Esophagus mucosa (tissue), 1 donor: ENCODE data around the gene CCDC187. TPM values are rescaled to one million over a fixed set of nuclear protein-coding genes. Genes with fewer than 3 reads are reported as not detected.

Source experiments
- ATAC-seq: fragments of 200-7000 bp; cut with Tn5 transposase; one replicate; pipeline ENCODE4 v1.9.1; 2020
- total RNA-seq: library from RNA; stranded (reverse); gene quantifications from one replicate; pipeline ENCODE4 v1.2.4, GENCODE V29; 2023
- donor health status: DM: yes; HTN: yes; CAD: no.

Gene CCDC187
- total RNA-seq, 1 donor from 2014 or later, result not detected

DNA sequence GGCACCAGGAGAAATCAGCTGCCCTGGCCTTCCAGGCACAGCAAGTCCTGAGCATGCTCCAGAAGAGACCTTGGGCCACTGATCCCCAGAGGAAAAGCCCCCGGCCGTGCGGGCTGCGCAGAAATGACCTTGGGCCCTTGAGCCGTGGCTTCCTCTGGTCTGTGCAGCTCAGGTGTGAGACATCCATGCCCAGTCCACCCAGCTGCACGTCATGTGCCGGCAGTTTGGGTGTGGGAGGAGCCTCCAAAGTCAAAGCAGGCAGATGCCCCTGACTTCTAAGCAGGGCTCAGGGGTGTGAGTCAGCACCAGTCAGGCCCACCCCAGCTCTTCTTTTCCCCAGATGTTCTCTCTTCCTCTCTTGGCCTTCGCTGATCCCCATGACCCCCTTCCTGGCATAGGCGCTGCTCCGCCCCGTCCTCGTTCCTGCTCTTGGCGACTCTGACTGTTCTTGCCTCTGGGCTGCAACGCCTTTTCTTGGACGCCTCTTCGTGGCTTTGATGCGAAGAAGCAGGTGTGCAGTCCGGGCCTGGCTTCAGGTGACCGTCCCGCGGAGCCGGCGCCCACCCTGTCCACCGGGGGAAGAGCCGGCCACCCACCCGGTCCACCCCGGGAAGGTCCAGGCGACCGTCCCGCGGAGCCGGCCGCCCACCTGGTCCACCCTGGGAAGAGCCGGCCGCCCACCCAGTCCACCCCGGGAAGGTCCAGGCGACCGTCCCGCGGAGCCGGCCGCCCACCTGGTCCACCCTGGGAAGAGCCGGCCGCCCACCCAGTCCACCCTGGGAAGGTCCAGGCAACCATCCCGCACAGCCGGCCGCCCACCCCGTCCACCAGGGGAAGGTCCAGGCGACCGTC, 52.4 kb downstream of the CCDC187 start:
- ATAC-seq, result no peak

DNA sequence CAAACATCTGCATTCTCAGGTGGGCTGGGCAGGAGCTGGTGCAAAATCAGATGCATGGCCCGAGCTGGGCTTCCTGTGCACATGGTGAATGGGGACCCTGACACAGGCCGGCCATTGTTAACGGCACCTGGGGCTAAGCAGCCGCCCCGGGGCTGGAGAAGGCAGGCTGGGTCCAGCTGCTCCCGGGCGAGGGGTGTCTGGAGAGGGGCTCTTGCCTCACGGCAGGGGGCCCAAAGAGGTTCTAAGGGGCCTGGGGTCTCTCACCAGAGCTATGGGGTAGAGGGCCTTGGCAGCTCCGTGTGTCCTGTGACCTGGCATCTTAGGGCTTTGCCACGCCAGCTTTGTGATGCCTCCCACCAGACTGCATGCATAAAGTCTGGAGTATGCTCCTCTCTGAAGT, 53.2 kb downstream of the CCDC187 start:
- ATAC-seq, result no peak

DNA sequence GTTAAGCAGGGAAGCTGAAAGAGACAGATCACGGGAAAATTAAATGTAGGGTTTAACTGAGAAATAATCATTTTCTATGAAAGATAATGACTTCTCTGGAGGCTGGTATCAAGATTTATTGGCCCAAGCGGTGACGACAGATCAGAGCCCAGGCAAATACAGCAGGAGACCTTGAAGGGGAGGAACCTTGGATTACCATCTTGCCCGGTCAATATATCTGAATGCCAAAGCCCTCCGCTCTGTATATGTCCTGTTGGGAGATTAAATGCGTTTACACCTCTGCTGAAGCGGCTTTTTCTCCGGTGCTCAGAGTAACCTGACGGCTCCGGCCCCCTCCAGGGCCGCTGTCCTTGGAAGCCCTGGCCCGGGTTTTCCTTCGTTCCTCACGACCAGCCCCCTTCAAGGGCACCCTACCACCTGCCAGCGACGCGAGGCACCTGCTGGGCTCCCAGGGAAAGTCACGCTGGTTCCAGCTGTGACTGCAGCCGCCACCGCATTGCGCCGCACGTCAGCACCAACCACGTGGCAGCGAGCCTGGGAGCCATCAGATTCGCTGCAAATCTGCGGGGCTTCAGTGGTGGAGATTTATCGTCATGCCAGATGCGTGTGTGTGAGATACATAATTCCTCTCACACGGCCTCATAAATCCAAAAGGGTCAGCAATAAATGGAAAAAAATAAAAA, 53.9 kb downstream of the CCDC187 start:
- ATAC-seq, result no peak

DNA sequence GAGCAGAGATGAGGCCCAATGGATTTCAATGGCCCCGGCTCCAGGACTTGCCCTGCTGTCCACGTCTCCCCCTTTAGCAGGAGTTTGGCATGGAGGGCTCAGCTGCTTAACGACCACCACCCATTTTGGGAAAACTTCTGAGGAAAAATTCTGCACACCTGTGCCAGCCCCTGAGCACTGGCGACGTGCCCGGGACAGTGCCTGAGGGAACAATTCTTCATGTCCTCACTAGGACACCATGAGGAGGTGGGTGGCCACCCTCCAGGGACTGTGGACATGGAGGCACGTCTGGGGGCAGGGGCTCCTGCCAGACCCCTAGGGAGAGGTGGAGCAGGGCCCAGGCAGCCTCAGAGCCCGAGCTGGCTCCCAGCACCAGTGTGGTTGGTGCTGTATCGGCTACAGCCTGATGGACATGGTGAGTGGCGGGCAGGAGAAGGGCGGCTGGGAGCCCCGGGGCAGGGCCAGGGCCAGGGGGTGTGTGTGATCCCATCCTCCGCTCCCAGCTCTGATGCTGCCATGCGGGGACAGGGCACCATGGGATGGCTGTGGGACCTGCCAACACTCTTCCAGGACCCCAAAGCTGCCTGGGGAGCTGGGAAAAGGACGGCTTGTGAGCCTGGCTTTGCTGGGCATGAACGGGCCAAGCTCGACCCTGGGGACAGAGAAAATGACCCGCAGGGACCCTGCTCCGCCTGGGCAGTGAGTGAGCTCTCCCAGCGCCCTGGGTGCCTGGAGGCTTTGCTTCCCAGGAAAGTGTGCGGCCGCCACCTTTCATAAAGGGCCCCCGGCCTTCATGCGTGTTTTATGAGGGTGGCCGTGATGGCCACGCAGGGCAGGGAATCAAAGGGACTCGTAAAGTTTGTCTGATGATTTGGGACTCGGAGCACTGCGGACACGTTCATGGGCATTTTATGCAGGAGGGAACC, 54.7 kb downstream of the CCDC187 start:
- no peak for ATAC-seq

DNA sequence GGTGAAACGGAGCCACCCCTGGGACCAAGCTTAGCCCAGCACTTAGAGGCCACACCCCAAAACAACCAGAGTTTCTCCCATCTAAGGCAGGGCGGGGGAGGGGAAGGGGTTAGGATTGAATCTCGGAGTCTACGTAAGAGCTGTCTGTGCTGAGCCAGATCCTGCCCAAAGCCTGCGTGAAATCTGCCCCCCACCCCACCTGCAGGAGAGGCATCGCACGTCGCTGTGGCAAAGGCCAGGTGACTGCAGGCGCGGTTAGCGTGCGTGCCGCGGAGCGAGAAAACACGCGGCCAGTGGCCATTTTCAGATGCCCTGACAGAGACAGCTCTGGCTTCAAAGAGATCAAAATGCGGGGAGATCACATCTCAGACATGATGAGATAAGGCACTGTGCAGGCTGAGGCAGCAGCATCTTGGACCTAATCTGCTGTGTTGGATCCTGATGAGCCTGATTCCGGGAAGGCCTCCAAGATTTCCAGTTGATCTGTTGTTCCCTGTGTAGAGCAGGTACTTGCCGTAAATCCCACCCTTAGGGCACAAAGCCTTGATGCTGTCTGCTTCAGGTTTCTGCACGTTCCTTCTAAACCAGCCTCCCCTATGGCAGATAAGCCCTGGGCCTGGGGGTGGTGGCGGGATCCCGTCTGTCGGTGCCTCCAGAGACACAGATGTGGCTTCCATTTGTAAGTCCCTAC, 55.8 kb downstream of the CCDC187 start:
- no peak for ATAC-seq

DNA sequence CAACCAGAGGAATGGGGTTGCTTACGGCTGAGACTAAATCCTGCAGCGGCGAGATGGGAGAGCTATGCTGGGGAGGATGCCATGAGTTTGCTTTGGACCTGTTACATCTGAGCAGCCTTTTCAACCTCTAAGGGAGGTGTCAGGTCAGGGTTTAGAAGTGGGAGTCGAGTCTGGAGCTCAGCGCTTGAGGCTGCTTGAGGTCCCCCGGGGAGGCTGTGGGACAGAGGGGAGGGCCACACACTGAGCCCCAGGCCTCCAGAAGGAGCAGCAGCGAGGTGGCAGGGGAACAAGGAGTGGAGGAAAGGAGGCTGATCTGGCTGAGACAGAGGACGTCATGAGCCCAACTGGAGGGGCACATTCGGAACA, 56.4 kb downstream of the CCDC187 start:
- no peak for ATAC-seq

DNA sequence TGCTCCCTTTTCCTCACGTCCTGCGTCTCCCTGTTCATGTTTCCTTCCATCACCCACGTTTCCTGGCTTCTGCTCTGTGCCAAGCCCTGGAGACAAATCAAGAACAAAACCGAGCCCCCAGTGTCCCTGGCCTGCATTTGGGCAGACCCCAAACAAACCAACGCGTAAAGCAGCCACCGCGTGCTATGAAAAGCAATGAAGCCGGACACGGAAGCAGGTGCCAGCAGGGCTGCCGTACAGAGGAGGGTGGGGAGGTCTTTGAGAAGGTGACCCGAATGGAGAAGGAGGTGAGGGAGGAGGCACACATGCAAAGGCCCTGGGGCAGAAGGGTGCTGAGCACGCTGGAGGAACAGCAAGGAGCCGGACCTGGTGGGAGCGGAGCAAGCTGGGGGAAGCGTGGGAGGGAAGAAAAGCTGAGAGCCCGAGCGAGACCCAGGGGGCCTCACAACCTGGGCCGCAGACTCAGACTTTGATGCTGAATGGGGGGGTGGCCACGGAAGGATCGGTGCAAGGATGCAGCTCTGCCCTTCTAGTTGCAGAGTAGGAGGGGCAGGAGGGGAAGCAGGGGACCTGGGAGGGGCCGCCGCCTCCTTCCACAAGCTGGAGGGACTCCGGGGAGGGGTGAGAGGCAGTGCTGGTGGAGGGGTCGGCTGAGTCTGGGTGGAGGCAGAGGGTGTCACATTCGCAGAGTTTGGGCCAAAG, 56.9 kb downstream of the CCDC187 start:
- no peak for ATAC-seq

DNA sequence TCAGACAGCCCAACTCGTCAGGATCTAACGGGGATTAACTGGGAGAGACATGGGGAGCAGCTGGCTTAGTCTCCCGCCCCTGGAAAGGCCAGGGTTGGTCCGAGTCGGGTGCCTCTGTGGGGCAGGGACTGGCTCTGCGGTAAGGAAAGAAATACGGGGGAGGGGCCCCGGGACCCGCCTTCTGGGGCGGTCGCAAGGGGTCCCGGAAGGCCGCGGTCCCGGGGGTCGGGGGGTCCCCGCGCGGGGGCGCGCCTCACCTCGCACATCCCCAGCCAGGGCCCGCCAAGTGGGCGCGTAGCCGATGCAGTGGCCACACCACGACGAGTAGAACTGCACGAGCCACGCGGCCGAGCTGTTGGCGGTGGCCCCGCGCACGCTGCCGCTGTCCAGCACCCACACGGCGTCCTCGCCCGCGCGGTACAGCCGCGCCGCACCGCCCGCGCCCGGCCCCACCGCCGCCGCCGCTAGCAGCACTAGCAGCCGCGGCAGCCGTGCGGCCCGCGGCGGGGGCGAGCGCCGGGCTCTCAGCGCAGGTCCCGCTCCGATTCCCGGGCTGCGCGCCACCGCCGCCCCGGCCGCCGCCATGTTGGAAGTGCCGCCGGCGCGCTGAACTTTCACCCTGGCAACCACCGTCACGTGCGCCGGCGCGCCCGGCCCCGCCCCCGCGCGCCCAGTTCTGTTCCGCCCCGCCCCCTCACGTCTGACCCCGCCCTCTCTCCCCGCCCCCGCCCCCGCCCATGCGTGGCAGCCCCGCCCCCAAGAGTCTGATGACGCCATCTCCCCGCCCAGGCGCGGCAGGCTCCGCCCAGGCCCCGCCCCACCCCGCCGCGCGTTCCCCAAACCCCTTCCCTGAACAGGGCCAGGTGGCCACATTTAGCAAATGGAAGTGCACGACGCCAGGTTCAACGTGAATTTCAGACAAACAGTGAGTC, 58.4 kb downstream of the CCDC187 start, which contains the start of gene QSOX2:
QSOX2 (minus strand) TSS at position 594 of the 932 bp plus-strand sequence; CDS start at position 585, 9 bp downstream.
- ATAC-seq, result peak; percentile 85

DNA sequence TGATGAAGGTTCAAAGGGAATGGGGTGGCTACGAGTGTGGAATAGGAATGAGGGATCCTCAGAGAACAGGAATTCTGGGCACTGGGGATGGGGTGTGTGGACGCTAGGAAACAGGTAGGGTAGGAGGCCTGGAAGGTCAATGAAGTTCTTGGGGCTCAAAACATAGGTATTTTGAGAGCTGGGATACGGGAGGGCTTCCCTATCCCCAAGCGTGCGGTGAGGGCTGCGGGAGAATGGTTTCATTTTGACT, 59.0 kb downstream of the CCDC187 start:
- ATAC-seq, result no peak

DNA sequence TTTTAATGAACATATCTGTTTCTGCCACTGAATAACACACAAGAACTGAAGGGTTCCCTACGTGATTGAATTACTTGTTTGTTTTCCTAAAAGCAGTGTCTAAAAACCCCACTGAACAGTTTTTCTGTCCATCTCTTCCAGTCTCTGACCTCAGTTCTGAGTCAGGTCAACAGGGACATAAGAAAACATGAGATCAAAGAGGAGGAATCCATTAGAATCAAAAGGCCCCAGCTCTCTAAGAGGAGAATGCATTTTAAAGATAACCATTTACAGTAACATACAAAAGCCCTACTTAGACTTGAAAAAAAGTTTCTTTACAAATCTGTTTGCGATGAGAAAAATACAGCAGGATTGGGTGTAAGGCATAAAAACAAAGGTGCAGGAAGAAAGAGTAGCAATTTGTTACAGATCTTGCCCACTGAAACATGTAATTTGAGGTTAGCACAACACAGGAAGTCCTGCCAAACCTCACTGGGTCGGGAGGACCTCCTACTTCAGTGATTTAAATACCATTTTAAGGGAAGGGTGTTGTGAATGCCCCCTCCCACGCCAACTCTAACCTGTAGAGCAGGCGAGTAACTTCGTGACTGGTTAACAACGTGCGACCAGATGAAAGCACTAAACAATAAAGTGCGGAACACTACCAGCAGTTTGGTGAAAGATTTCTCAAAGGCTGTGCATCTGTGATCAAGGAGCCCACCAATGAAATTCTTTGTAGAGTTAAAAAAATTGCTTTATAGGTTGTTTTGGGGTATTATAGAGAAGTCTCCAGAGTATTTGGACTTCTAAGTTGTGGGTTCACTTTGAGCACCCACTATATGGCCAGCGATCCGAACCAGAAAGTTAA, 59.5 kb downstream of the CCDC187 start:
- ATAC-seq, result no peak

DNA sequence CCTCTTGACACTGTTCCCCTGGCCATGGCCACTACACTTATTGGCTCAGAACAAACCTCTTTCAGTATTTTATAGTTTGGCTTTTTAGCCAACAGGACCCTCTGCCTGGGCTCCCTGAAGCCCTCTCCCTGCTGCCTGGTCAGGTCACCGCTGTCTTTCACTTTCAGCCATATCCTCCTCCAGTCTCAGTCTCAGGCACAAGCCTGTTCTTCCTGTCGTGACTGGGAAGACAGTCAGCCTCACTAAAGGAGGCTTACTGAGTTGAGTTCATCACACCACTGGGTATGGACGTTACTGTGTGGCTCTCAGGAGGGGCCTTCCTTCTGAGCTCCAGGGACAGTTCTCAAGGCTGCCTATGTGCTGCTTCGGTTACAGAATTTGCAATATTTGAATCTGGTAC, 60.3 kb downstream of the CCDC187 start:
- no peak for ATAC-seq

DNA sequence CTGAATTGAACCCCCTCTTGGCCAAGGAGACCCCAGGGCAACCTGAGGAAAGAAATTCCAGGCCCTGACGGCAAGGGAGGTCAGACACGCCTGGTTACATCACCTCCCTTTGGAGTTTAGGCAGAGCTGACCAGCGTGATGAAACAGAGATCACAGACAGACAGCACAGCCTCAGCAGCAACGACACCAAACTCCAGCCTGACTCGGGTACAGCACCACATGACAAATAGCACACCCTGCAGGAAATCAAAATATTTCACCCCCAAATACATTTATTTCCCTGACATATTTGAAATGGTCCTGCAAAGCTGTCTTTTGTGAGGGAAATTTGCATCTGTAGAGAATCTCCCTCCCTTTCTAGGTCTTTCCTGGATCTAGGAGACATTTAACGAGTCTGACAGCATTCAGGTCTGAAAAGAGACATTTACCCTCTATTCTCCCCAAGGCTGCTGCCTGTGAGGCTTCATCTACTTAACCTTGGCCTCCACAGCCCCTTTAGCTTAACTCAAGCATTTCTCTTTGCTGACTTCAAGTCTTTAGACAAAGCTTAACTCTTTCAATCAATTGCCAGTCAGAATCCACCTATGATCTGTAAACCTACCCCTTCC, 60.9 kb downstream of the CCDC187 start:
- ATAC-seq, result no peak

DNA sequence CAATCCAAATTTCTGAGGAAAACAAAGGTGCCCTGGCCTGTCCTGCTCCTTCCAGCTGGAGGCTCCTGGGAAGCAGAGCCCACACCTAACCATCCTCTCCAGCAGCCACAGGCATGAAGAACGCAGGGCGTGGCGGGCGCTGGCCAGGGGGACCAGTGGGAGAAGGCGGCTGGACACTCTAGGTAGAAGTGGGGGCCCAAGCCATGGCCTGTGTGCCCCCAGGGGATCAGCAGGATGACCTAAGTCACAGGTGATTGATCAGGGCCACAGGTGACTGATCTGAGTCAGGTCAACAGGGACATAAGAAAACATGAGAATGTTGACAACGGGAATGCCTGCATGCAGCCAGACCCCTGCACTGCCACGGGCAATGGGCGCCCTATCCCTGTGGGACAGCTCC, 61.6 kb downstream of the CCDC187 start:
- no peak for ATAC-seq

DNA sequence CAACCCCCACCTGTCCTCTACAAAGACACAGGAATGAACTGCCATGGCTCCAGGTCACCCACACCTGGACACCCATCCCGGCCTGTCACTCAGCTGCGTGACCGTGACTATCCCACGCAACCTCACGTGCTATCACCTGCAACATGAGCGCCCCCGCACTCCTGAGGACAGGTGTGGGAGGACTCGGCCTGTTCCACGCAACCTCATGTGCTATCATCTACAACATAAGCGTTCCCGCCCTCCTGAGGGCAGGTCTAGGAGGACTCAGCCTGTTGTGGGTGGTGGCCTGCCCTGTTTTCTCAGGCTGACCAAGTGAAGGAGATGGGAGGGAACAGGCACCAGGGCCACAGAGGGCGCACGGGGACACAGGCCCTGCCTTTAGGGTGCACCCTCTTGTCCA, 62.4 kb downstream of the CCDC187 start:
- ATAC-seq, result no peak

DNA sequence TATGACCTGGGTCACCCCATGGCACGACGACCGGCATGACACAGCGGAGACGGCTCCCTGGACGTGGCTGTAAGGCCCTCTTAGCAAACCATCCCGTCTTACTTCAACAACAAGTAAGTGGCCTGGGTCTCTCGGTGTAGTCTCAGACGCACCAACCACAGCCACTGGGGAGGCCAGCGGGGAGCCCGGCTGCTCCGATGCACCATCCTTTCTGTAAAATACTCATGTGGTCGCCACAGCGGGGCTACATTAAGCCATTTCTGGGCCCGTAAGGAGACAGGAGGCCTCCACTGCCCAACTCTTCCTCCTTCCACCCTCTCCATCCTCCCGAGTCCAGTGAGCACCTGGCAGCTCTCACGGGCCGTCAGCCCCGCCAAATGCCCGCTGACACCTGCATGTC, 63.0 kb downstream of the CCDC187 start:
- no peak for ATAC-seq

DNA sequence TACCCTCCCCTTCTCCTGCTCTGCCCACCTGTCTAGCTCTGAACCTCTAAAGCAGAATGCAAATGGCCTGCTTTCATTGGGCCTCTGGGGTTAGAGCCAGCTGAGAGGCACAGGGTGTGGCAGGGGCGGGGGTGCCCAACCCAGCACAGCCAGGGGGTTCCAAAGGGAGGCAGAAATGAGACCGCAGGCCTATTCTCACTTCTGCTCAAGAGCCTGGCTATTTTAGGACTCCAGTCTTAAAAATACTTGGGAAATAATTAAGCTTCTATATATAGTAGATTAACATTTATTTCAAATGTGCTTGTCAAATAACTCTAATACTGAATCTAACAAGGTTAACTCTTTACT, 63.9 kb downstream of the CCDC187 start:
- ATAC-seq, result peak; percentile 37

DNA sequence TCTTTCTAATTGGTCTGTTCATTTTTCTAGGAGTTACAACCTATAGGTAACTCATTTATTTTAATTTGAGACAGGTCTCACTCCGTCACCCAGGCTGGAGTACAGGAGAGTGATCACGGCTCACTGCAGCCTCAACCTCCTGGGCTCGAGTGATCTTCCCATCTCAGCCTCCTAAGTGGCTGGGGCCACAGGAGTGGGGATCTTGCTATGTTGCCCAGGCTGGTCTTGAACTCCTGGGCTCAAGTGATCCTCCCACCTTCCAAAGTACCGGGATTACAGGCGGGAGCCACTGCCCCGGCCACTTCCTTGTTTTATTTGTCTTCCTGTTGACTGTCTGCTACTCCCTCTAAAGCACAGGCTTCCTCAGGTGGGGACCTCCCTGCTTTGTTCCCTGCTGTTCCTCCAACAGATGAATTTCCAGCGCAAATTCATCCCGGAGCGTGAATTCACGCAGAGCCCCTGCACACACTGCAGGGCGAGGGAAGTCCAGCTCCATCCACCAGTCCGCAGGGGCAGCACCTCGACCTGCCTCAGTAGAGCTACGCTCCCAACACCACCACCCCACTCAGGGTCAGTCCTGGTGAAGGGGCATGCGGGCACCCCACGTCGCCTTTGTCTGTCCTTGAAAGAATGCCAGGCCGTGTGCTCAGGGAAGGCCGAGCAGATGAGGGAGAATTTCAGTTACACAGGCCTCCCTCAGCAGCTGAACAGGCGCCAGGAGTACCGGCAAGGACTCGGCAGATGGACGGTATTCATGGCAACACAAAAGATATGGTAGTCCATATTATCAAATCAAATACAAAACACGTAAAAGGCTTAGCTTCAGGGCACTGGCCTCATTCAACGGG, 64.5 kb downstream of the CCDC187 start:
- no peak for ATAC-seq

DNA sequence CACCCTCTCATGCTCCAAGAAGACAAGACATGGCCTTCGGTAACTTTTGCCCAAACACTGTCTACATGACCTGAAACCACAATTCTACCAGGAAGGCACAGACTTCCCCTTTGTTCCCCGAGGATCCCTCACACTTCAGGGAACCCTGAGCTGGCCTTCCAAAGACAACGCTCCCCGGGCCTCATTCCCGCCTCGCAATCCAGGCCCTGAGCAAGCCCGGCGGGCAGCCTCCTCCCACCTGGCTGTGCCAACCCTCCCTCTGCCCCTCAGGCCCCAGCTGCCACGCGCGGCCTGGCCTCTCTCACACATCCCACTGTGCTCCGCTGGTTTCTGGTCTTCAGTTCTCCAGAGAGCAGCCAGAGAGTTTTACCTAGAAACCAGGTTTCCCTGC, 65.6 kb downstream of the CCDC187 start:
- ATAC-seq, result no peak
